K562 (cell line): ENCODE results near the gene CYTH4. TPM values are rescaled to one million over a fixed set of nuclear protein-coding genes. Genes with fewer than 3 reads are reported as not detected.

Source experiments
- ATAC-seq: fragments of 200-7000 bp; cut with Tn5 transposase; 3 replicates; pipeline ENCODE4 v1.9.1; 2020; ENCODE audit warnings: moderate library complexity
- BruUV-seq: library from RNA; stranded (reverse); fragments of 400-500 nt; replicated peaks from 2 replicates; lab custom pipeline; 2021; lab: Mats Ljungman, UMichigan
- CTCF ChIA-PET: fragments of 300-600 bp; formaldehyde crosslinking; extraction: SDS; loops from one replicate; lab custom pipeline; 2021; ENCODE audit warnings: low intra/inter-chr PET ratio; lab: Yijun Ruan, JAX
- POLR2A ChIA-PET: fragments of 300-600, 350-650 bp; sonication (Branson Sonifier 250); formaldehyde crosslinking; extraction: SDS; loops from one replicate; lab custom pipeline; 2021; ENCODE audit warnings: antibody characterized with exemption, inconsistent platforms; lab: Yijun Ruan, JAX
- DNase-seq, 4 experiments: peaks; one replicate each; pipeline versions ENCODE4 v3.0.0 to v3.0.0-alpha.2; 2011 to 2018; ENCODE audit warnings: low spot score in 3 of 4, mixed read lengths in 3 of 4; ENCODE audit errors: extremely low read depth in 1 of 4
- FAIRE-seq: peaks from 2 replicates; lab custom pipeline; 2011; peaks lifted over from hg19 to GRCh38; lab: Jason Lieb, UNC
- H2AFZ ChIP-seq: 2 replicates; pipeline ENCODE4 v1.6.0; 2011; ENCODE audit warnings: low read depth, low read length, control low read depth, inconsistent platforms
- H3K27ac ChIP-seq: fragments of 200-600 bp; 3 replicates; pipeline ENCODE4 v1.8.0; 2011; ENCODE audit warnings: low read depth, mild to moderate bottlenecking, control low read depth, inconsistent platforms, low read length, moderate library complexity, mixed read lengths; ENCODE audit errors: extremely low read depth
- H3K27me3 ChIP-seq, 2 experiments: fragments of 300-600 bp in 1 of 2; 2 replicates in 1 of 2; 3 replicates in 1 of 2; pipeline versions ENCODE4 v1.6.0 to v1.8.0; 2011; ENCODE audit warnings: inconsistent platforms in 2 of 2, low read length in 2 of 2, mild to moderate bottlenecking in 1 of 2, mixed read lengths in 1 of 2, moderate library complexity in 1 of 2; ENCODE audit not compliant: control insufficient read depth in 2 of 2, insufficient read depth in 2 of 2
- H3K36me3 ChIP-seq: fragments of 300-600 bp; 3 replicates; pipeline ENCODE4 v1.8.0; 2011; ENCODE audit warnings: mild to moderate bottlenecking, low read length, inconsistent platforms; ENCODE audit not compliant: control insufficient read depth, insufficient read depth
- H3K4me1 ChIP-seq, 2 experiments: fragments of 200-600 bp in 1 of 2; replicated peaks in 1 of 2; 2 replicates in 1 of 2; 3 replicates in 1 of 2; pipeline versions ENCODE4 v1.5.1 to v1.8.0; 2011; ENCODE audit warnings: inconsistent platforms in 2 of 2, low read length in 2 of 2, mild to moderate bottlenecking in 1 of 2, mixed read lengths in 1 of 2, moderate library complexity in 1 of 2; ENCODE audit not compliant: control insufficient read depth in 2 of 2, insufficient read depth in 2 of 2
- H3K4me2 ChIP-seq: 2 replicates; pipeline ENCODE4 v1.6.1; 2011; ENCODE audit warnings: low read length, control low read depth, inconsistent platforms, mixed read lengths; ENCODE audit not compliant: insufficient read depth
- H3K4me3 ChIP-seq: fragments of 200-600 bp; sonication (generic), shearing (Covaris generic); 2 replicates; pipeline ENCODE4 v1.5.1; 2016; ENCODE audit warnings: control low read depth, inconsistent platforms
- H3K79me2 ChIP-seq: fragments of 200-600 bp; 3 replicates; pipeline ENCODE4 v1.8.0; 2011; ENCODE audit warnings: low read length, inconsistent platforms; ENCODE audit not compliant: control insufficient read depth, insufficient read depth
- H3K9ac ChIP-seq, 2 experiments: 2 replicates each; pipeline versions ENCODE4 v1.6.0 to v1.6.1; 2011; ENCODE audit warnings: low read depth in 2 of 2, low read length in 2 of 2, control low read depth in 1 of 2, inconsistent platforms in 1 of 2, mild to moderate bottlenecking in 1 of 2, mixed read lengths in 1 of 2; ENCODE audit not compliant: insufficient read depth in 1 of 2
- H3K9me1 ChIP-seq: one replicate; pipeline ENCODE4 v1.6.0; 2011; ENCODE audit warnings: inconsistent platforms, mild to moderate bottlenecking, low read length, moderate library complexity; ENCODE audit not compliant: control insufficient read depth, insufficient read depth
- H3K9me3 ChIP-seq: replicated peaks from 2 replicates; pipeline ENCODE4 v1.5.1; 2011; ENCODE audit warnings: low read depth, low read length, inconsistent platforms; ENCODE audit not compliant: control insufficient read depth, insufficient read depth
- H4K20me1 ChIP-seq: replicated peaks from 2 replicates; pipeline ENCODE4 v1.6.1; 2011; ENCODE audit warnings: low read length, inconsistent platforms, mixed read lengths; ENCODE audit not compliant: control insufficient read depth, insufficient read depth
- ADNP ChIP-seq: fragments of 200-800 bp; sonication (Bioruptor generic); IDR thresholded peaks from 2 replicates; pipeline ENCODE4 v1.6.1; 2016; ENCODE audit warnings: missing genetic modification characterization, missing compliant biosample characterization
- ATF6 ChIP-seq: sonication (generic); formaldehyde crosslinking; IDR thresholded peaks from 2 replicates; pipeline ENCODE4 v1.4.0; 2020; ENCODE audit warnings: mild to moderate bottlenecking, missing genetic modification reagents
- HMGXB4 ChIP-seq: sonication (generic); formaldehyde crosslinking; IDR thresholded peaks from 2 replicates; pipeline ENCODE4 v1.8.1; 2023; ENCODE audit warnings: mild to moderate bottlenecking, missing genetic modification reagents
- MTA2 ChIP-seq: fragments of 450-650 bp; IDR thresholded peaks from 2 replicates; pipeline ENCODE4 v1.6.1; 2016; ENCODE audit warnings: low read depth
- THRAP3 ChIP-seq: fragments of 450-650 bp; IDR thresholded peaks from 2 replicates; pipeline ENCODE4 v1.6.1; 2016; ENCODE audit warnings: mild to moderate bottlenecking, inconsistent platforms, borderline replicate concordance
- XRCC4 ChIP-seq: IDR thresholded peaks from one replicate; pipeline ENCODE4 v1.6.1; 2011; ENCODE audit not compliant: insufficient read depth, insufficient read length; ENCODE audit errors: extremely low read depth
- ZC3H4 ChIP-seq: sonication (generic); formaldehyde crosslinking; IDR thresholded peaks from 2 replicates; pipeline ENCODE4 v1.9.0; 2021; ENCODE audit warnings: missing genetic modification reagents, borderline replicate concordance
- ZNF318 ChIP-seq, 2 experiments: fragments of 450-650 bp; IDR thresholded peaks; 2 replicates each; pipeline ENCODE4 v1.6.1; 2016; ENCODE audit warnings: mild to moderate bottlenecking in 2 of 2, borderline replicate concordance in 1 of 2, low read depth in 1 of 2, moderate library complexity in 1 of 2
- WGBS: fragments of 100-300 bp; shearing (Covaris generic); methylation state at CpG from one replicate; pipeline ENCODE4 v1.1.6; 2016; ENCODE audit warnings: low coverage, mixed read lengths; ENCODE audit not compliant: insufficient coverage; ENCODE audit errors: missing lambda C conversion rate; 5-methylcytosine and 5-hydroxymethylcytosine counted together
- in situ Hi-C: fragments of 300-500 bp; cut with MboI; formaldehyde crosslinking; loops from 4 replicates; pipeline ENCODE4 v1.15.0; 2018; ENCODE audit warnings: inconsistent platforms, mixed read lengths
- intact Hi-C: fragments of 100-400 bp; cut with micrococcal nuclease; formaldehyde crosslinking; loops from 2 replicates; pipeline ENCODE4 v1.14.2; 2022
- polyA plus RNA-seq, 8 experiments: library from polyadenylated mRNA; depleted of rRNA in 4 of 8; stranded (reverse) in 5 of 8; unstranded in 3 of 8; fragments of >200 nt; fragmentation: Nextera tagmentation in 2 of 8; fragmentation: Illumina TruSeq in 1 of 8; extraction: Ambion mirVana in 2 of 8; extraction: Trizol in 1 of 8; gene quantifications; 2 replicates each; pipeline versions ENCODE4 v1.2.1 to v1.2.3, GENCODE V29; 2011 to 2014; ENCODE audit warnings: inconsistent platforms in 1 of 8, missing spikeins in 1 of 8
- total RNA-seq, 7 experiments: library from RNA; depleted of rRNA in 6 of 7; stranded (reverse); fragments of >200 nt in 6 of 7; fragmentation: Illumina TruSeq in 2 of 7; extraction: Trizol in 2 of 7; gene quantifications; 2 replicates each; pipeline versions ENCODE4 v1.2.1 to v1.2.3, GENCODE V29; 2011 to 2021; ENCODE audit warnings: low replicate concordance in 1 of 7

Gene CYTH4
- total and polyA plus RNA-seq, 9 of the 15 experiments (the other 6 are each of a cell fraction or from before 2014, with no cell fraction given), result 0.03 to 2.0 (median 0.61) TPM; not detected in 1

- Histone ChIP-seq H3K4me3 (no peak overlapping the region), H4K20me1 (peaks cover 3% of the 10 kb centered on the region), H3K4me2 (no peak overlapping the region), H3K79me2 (peaks cover 57% of the 10 kb centered on the region), H2AFZ (no peak overlapping the region), H3K27ac (no peak overlapping the region; the same call in 2 of the 3 replicates), H3K9ac (peak overlapping the region in 1 of 2 experiments; percentile 71; a peak in 1 of 4 replicates), H3K9me3 (no peaks in the 10 kb centered on the region), H3K9me1 (no peaks in the 10 kb centered on the region), H3K4me1 (peaks cover 19 to 43% of the 10 kb centered on the region in 2 experiments), H3K27me3 (no peaks in the 10 kb centered on the region), H3K36me3 (peaks cover 63% of the 10 kb centered on the region; the same call in 2 of the 3 replicates)
- ChIA-PET CTCF (no interaction called here), POLR2A (interaction anchor here (0.7 to 1.1 kb wide), 3 partner anchors 13 to 318 kb away, joined by 3 to 4 read pairs (median 3); no protein-coding TSS in a partner anchor)
- DNase-seq (no peak), FAIRE-seq (no peak), ATAC-seq (no peak)
- in situ Hi-C loops, result no loop called here
- WGBS, result 82% methylated on average over 7 of the region's 10 CpGs
- BruUV-seq, result no TSS peak
- intact Hi-C loops, result no loop called here
- TF ChIP-seq MTA2 (no peak), XRCC4 (no peak), HMGXB4 (CRISPR knock-in tag) (no peak), THRAP3 (no peak), ZC3H4 (CRISPR knock-in tag) (no peak), ADNP (no peak), ATF6 (CRISPR knock-in tag) (no peak), ZNF318 (IDR thresholded peaks at IDR 0.05; ENCODE audit: borderline replicate concordance in 1 of 2, low read depth in 1 of 2) (no peak)
These were observed 42.7 kb upstream of the CYTH4 start for GRCh38 chr22:37239336-37240239.
